ENCODE measurements around the gene PSTPIP1. TPM values are rescaled to one million over a fixed set of nuclear protein-coding genes. Genes with fewer than 3 reads are reported as not detected.

The PSTPIP1 gene
- total and polyA plus RNA-seq, 2 of the 13 experiments (the other 11 are each of a cell fraction or from before 2014, with no cell fraction given) = 4.4 to 8.7 TPM

DNA sequence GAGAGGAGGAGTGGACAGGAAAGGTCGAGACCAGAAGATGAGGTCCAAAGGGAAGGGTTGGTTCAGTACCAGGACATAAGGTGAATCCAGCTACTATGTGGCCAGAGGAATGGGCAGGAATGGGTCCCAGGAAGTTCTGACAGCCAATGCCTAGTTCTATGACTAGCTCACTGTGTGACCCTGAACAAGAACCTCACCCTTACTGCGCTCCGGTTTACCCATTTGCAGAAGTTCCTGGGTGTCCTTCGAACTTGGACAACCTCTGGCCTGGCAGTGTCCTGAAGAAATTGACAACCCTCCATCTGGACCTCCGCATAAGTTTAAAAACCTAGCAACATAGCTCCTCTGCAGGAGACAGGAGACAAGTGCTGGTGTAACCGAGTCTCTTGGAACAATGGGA is 12.2 kb upstream of the PSTPIP1 start:
- in situ Hi-C loops (cut with HindIII; ENCODE audit: extremely low pct_ligation_motif_present, low pct_unique_long_range_greater_than_20kb) (no loop called here), intact Hi-C loops (cut with micrococcal nuclease; ENCODE audit: unreplicated experiment) (no loop called here)
- FAIRE-seq (no peak), DNase-seq (ENCODE audit: low spot score) (no peak), ATAC-seq (no peak)
- no peak overlapping the region for H3K4me3 ChIP-seq (replicated peaks in 1 of 3; ENCODE audit: insufficient read depth in 1 of 3, low read depth in 2 of 3, low read length in 3 of 3)
- no peak overlapping the region for H3K9ac ChIP-seq (ENCODE audit: insufficient read depth, low read depth, low read length)
- H2AFZ ChIP-seq (ENCODE audit: low read length) = no peak overlapping the region
- H4K20me1 ChIP-seq (ENCODE audit: insufficient read depth, low read length) = no peaks in the 10 kb centered on the region
- no peak overlapping the region for H3K27ac ChIP-seq (ENCODE audit: extremely low read length, insufficient read depth, low read length)
- H3K79me2 ChIP-seq (ENCODE audit: insufficient read depth, low read length) = no peaks in the 10 kb centered on the region
- TF ChIP-seq HNF4G (IDR thresholded peaks at IDR 0.05; ENCODE audit: borderline replicate concordance, low read depth, low read length) (no peak), HNF4G (CRISPR knock-in tag; IDR thresholded peaks at IDR 0.05; ENCODE audit: borderline replicate concordance, low read depth) (no peak), ESRRA (CRISPR knock-in tag; IDR thresholded peaks at IDR 0.05; ENCODE audit: low read depth) (no peak), ZNF235 (CRISPR knock-in tag; IDR thresholded peaks at IDR 0.05; ENCODE audit: borderline replicate concordance) (no peak), THAP11 (CRISPR knock-in tag; IDR thresholded peaks at IDR 0.05) (no peak)
- TF ChIP-seq, protein P1, sequence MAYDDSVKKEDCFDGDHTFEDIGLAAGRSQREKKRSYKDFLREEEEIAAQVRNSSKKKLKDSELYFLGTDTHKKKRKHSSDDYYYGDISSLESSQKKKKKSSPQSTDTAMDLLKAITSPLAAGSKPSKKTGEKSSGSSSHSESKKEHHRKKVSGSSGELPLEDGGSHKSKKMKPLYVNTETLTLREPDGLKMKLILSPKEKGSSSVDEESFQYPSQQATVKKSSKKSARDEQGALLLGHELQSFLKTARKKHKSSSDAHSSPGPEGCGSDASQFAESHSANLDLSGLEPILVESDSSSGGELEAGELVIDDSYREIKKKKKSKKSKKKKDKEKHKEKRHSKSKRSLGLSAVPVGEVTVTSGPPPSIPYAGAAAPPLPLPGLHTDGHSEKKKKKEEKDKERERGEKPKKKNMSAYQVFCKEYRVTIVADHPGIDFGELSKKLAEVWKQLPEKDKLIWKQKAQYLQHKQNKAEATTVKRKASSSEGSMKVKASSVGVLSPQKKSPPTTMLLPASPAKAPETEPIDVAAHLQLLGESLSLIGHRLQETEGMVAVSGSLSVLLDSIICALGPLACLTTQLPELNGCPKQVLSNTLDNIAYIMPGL (CRISPR knock-in tag; IDR thresholded peaks at IDR 0.05; ENCODE audit: borderline replicate concordance in 1 of 2, low read depth in 1 of 2) = no peak
- TF ChIP-seq, protein P2, sequence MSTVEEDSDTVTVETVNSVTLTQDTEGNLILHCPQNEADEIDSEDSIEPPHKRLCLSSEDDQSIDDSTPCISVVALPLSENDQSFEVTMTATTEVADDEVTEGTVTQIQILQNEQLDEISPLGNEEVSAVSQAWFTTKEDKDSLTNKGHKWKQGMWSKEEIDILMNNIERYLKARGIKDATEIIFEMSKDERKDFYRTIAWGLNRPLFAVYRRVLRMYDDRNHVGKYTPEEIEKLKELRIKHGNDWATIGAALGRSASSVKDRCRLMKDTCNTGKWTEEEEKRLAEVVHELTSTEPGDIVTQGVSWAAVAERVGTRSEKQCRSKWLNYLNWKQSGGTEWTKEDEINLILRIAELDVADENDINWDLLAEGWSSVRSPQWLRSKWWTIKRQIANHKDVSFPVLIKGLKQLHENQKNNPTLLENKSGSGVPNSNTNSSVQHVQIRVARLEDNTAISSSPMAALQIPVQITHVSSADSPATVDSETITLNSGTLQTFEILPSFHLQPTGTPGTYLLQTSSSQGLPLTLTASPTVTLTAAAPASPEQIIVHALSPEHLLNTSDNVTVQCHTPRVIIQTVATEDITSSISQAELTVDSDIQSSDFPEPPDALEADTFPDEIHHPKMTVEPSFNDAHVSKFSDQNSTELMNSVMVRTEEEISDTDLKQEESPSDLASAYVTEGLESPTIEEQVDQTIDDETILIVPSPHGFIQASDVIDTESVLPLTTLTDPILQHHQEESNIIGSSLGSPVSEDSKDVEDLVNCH (CRISPR knock-in tag; IDR thresholded peaks at IDR 0.05) = no peak
- TF ChIP-seq, protein P3, sequence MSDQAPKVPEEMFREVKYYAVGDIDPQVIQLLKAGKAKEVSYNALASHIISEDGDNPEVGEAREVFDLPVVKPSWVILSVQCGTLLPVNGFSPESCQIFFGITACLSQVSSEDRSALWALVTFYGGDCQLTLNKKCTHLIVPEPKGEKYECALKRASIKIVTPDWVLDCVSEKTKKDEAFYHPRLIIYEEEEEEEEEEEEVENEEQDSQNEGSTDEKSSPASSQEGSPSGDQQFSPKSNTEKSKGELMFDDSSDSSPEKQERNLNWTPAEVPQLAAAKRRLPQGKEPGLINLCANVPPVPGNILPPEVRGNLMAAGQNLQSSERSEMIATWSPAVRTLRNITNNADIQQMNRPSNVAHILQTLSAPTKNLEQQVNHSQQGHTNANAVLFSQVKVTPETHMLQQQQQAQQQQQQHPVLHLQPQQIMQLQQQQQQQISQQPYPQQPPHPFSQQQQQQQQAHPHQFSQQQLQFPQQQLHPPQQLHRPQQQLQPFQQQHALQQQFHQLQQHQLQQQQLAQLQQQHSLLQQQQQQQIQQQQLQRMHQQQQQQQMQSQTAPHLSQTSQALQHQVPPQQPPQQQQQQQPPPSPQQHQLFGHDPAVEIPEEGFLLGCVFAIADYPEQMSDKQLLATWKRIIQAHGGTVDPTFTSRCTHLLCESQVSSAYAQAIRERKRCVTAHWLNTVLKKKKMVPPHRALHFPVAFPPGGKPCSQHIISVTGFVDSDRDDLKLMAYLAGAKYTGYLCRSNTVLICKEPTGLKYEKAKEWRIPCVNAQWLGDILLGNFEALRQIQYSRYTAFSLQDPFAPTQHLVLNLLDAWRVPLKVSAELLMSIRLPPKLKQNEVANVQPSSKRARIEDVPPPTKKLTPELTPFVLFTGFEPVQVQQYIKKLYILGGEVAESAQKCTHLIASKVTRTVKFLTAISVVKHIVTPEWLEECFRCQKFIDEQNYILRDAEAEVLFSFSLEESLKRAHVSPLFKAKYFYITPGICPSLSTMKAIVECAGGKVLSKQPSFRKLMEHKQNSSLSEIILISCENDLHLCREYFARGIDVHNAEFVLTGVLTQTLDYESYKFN (CRISPR knock-in tag; conservative IDR thresholded peaks at IDR 0.05) = no peak
- TF ChIP-seq, protein P4, sequence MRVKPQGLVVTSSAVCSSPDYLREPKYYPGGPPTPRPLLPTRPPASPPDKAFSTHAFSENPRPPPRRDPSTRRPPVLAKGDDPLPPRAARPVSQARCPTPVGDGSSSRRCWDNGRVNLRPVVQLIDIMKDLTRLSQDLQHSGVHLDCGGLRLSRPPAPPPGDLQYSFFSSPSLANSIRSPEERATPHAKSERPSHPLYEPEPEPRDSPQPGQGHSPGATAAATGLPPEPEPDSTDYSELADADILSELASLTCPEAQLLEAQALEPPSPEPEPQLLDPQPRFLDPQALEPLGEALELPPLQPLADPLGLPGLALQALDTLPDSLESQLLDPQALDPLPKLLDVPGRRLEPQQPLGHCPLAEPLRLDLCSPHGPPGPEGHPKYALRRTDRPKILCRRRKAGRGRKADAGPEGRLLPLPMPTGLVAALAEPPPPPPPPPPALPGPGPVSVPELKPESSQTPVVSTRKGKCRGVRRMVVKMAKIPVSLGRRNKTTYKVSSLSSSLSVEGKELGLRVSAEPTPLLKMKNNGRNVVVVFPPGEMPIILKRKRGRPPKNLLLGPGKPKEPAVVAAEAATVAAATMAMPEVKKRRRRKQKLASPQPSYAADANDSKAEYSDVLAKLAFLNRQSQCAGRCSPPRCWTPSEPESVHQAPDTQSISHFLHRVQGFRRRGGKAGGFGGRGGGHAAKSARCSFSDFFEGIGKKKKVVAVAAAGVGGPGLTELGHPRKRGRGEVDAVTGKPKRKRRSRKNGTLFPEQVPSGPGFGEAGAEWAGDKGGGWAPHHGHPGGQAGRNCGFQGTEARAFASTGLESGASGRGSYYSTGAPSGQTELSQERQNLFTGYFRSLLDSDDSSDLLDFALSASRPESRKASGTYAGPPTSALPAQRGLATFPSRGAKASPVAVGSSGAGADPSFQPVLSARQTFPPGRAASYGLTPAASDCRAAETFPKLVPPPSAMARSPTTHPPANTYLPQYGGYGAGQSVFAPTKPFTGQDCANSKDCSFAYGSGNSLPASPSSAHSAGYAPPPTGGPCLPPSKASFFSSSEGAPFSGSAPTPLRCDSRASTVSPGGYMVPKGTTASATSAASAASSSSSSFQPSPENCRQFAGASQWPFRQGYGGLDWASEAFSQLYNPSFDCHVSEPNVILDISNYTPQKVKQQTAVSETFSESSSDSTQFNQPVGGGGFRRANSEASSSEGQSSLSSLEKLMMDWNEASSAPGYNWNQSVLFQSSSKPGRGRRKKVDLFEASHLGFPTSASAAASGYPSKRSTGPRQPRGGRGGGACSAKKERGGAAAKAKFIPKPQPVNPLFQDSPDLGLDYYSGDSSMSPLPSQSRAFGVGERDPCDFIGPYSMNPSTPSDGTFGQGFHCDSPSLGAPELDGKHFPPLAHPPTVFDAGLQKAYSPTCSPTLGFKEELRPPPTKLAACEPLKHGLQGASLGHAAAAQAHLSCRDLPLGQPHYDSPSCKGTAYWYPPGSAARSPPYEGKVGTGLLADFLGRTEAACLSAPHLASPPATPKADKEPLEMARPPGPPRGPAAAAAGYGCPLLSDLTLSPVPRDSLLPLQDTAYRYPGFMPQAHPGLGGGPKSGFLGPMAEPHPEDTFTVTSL (CRISPR knock-in tag; IDR thresholded peaks at IDR 0.05; ENCODE audit: borderline replicate concordance) = no peak
- no TSS peak for BruUV-seq (replicated peaks)
- no peak overlapping the region for H3K4me2 ChIP-seq (ENCODE audit: low read depth, low read length)
- H3K9me3 ChIP-seq (ENCODE audit: low read length) = no peaks in the 10 kb centered on the region
- CTCF ChIA-PET (ENCODE audit: low intra/inter-chr PET ratio, low total read pairs) = no interaction called here
- POLR2A ChIA-PET = no interaction called here
- WGBS (ENCODE audit: low lambda C conversion rate) = 44% methylated on average over 6 of the region's 6 CpGs
- H3K36me3 ChIP-seq (replicated peaks in 1 of 2; ENCODE audit: control insufficient read depth in 1 of 2, insufficient read depth in 2 of 2, low read length in 2 of 2) = no peaks in the 10 kb centered on the region
- peaks cover 1 to 16% of the 10 kb centered on the region in 2 experiments; a peak in 3 of 5 replicates for H3K27me3 ChIP-seq (ENCODE audit: control insufficient read depth in 1 of 2, insufficient read depth in 2 of 2, low read length in 2 of 2)
- H3K4me1 ChIP-seq (ENCODE audit: insufficient read depth, low read length) = peaks cover 7% of the 10 kb centered on the region; the same call in 1 of the 2 replicates

Data from HepG2 (cell line).